ENCODE results near the gene RPP30.

Gene RPP30

DNA sequence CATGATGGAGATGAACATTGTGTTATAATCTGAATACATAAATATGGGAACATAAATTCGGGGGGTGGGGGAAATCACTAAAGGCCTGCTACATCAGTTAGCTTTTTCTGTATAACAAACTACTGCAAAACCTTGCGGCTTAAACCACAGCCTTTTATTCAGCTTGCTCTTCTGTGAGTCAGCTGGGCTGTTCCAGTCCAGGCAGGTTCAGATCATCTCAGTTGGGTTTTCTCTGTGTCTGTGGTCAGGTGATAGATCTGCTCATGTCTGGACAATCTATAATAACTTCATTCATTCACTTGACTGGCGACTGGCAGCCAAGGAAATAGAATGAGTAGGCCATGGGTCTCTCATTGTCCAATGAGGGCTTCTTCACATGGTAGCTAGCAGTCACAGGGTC is 37.4 kb upstream of the RPP30 start:
- Histone ChIP-seq H3K4me2 (ENCODE audit: low read depth, low read length, poor library complexity, severe bottlenecking) (no peak overlapping the region), H3K9me3 (ENCODE audit: insufficient read depth, low read depth, low read length) (no peaks in the 10 kb centered on the region), H4K20me1 (ENCODE audit: insufficient read depth, low read length, poor library complexity, severe bottlenecking) (no peaks in the 10 kb centered on the region), H3K4me1 (ENCODE audit: insufficient read depth, low read length, poor library complexity, severe bottlenecking) (no peaks in the 10 kb centered on the region), H3K36me3 (ENCODE audit: insufficient read depth, low read length) (no peaks in the 10 kb centered on the region), H3K27me3 (ENCODE audit: insufficient read depth, low read length, poor library complexity, severe bottlenecking) (peaks cover 6% of the 10 kb centered on the region), H3K79me2 (ENCODE audit: insufficient read depth, low read length) (no peaks in the 10 kb centered on the region), H3F3A (ENCODE audit: low read depth) (no peaks in the 10 kb centered on the region), H2AFZ (ENCODE audit: low read length) (no peak overlapping the region), H3K4me3 (ENCODE audit: low read length, poor library complexity, severe bottlenecking) (no peak overlapping the region), H3K9me2 (replicated peaks; ENCODE audit: low read depth, low read length) (no peaks in the 10 kb centered on the region), H3K9ac (ENCODE audit: low read depth, low read length, poor library complexity, severe bottlenecking) (no peak overlapping the region)
- TF ChIP-seq, protein P1, sequence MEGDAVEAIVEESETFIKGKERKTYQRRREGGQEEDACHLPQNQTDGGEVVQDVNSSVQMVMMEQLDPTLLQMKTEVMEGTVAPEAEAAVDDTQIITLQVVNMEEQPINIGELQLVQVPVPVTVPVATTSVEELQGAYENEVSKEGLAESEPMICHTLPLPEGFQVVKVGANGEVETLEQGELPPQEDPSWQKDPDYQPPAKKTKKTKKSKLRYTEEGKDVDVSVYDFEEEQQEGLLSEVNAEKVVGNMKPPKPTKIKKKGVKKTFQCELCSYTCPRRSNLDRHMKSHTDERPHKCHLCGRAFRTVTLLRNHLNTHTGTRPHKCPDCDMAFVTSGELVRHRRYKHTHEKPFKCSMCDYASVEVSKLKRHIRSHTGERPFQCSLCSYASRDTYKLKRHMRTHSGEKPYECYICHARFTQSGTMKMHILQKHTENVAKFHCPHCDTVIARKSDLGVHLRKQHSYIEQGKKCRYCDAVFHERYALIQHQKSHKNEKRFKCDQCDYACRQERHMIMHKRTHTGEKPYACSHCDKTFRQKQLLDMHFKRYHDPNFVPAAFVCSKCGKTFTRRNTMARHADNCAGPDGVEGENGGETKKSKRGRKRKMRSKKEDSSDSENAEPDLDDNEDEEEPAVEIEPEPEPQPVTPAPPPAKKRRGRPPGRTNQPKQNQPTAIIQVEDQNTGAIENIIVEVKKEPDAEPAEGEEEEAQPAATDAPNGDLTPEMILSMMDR (conservative IDR thresholded peaks at IDR 0.05; ENCODE audit: low read length): no peak
- no peak for TF ChIP-seq EZH2phosphoT487 (IDR thresholded peaks at IDR 0.05; ENCODE audit: borderline replicate concordance)

DNA sequence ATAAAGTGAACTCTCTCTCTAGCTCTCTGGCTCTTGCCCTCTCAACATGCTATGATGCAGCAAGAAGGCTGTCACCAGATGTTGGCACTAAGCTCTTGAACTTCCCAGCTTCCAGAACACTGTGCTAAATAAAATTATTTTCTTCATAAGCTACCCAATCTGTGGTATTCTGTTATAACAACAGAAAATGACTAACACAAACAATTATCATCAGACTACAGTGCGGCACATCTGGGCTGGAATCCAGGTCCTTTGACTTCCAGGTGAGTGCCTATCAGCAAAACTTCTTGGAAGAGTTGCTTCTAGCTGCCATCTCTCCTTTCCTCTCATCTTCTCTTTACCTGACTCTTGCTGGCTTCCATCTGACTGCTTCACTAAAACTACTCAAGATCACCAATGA is 34.3 kb upstream of the RPP30 start:
- Histone ChIP-seq H3K4me1 (ENCODE audit: insufficient read depth, low read length, poor library complexity, severe bottlenecking) (no peaks in the 10 kb centered on the region), H3K79me2 (ENCODE audit: insufficient read depth, low read length) (no peaks in the 10 kb centered on the region), H3K27me3 (ENCODE audit: insufficient read depth, low read length, poor library complexity, severe bottlenecking) (peaks cover 6% of the 10 kb centered on the region)

DNA sequence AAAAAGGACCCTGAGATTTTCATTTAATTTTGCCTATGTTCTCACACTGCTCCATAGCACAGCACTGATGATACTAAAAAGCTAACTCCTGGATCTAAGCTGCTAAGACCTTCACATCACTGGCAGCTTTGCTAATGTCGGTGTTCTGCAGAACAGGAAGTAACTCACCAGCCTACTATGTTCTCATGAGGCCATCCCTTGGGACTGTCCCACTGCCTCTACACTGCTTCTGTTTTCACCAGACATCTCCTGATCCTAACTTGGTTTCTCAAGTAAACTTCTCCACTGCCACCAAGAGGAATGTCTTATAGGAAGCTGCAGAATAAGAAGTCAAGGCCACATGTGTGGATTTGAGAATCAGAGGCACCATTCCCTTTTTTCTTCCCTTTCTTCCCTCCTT is 29.0 kb upstream of the RPP30 start:
- Histone ChIP-seq H3K4me2 (ENCODE audit: low read depth, low read length, poor library complexity, severe bottlenecking) (no peak overlapping the region), H3K9me3 (ENCODE audit: insufficient read depth, low read depth, low read length) (no peaks in the 10 kb centered on the region), H3F3A (ENCODE audit: low read depth) (no peaks in the 10 kb centered on the region), H3K9me2 (replicated peaks; ENCODE audit: low read depth, low read length) (no peaks in the 10 kb centered on the region), H3K9ac (ENCODE audit: low read depth, low read length, poor library complexity, severe bottlenecking) (no peak overlapping the region), H3K79me2 (ENCODE audit: insufficient read depth, low read length) (no peaks in the 10 kb centered on the region), H3K27me3 (ENCODE audit: insufficient read depth, low read length, poor library complexity, severe bottlenecking) (peaks cover 6% of the 10 kb centered on the region), H3K4me1 (ENCODE audit: insufficient read depth, low read length, poor library complexity, severe bottlenecking) (no peaks in the 10 kb centered on the region), H3K4me3 (ENCODE audit: low read length, poor library complexity, severe bottlenecking) (no peak overlapping the region), H4K20me1 (ENCODE audit: insufficient read depth, low read length, poor library complexity, severe bottlenecking) (no peaks in the 10 kb centered on the region), H2AFZ (ENCODE audit: low read length) (no peak overlapping the region), H3K36me3 (ENCODE audit: insufficient read depth, low read length) (no peaks in the 10 kb centered on the region)
- TF ChIP-seq EZH2phosphoT487 (IDR thresholded peaks at IDR 0.05; ENCODE audit: borderline replicate concordance): no peak
- TF ChIP-seq, protein P1 (conservative IDR thresholded peaks at IDR 0.05; ENCODE audit: low read length): no peak

More for the DNA sequence above, 34.3 kb upstream of the RPP30 start:
- H3K4me2 ChIP-seq (ENCODE audit: low read depth, low read length, poor library complexity, severe bottlenecking): no peak overlapping the region
- H3F3A ChIP-seq (ENCODE audit: low read depth): no peaks in the 10 kb centered on the region
- H3K36me3 ChIP-seq (ENCODE audit: insufficient read depth, low read length): no peaks in the 10 kb centered on the region
- TF ChIP-seq, protein P1 (conservative IDR thresholded peaks at IDR 0.05; ENCODE audit: low read length): no peak
- no peak for TF ChIP-seq EZH2phosphoT487 (IDR thresholded peaks at IDR 0.05; ENCODE audit: borderline replicate concordance)
- H4K20me1 ChIP-seq (ENCODE audit: insufficient read depth, low read length, poor library complexity, severe bottlenecking): no peaks in the 10 kb centered on the region
- no peak overlapping the region for H3K4me3 ChIP-seq (ENCODE audit: low read length, poor library complexity, severe bottlenecking)
- no peaks in the 10 kb centered on the region for H3K9me3 ChIP-seq (ENCODE audit: insufficient read depth, low read depth, low read length)
- no peak overlapping the region for H2AFZ ChIP-seq (ENCODE audit: low read length)
- no peak overlapping the region for H3K9ac ChIP-seq (ENCODE audit: low read depth, low read length, poor library complexity, severe bottlenecking)
- H3K9me2 ChIP-seq (replicated peaks; ENCODE audit: low read depth, low read length): no peaks in the 10 kb centered on the region
